OCI-LY1 (cell line): ENCODE measurements around the gene AGAP1.

Experiments
- H2AFZ ChIP-seq: fragments of 200-600 bp; sonication (generic), shearing (Covaris generic); 2 replicates; pipeline ENCODE4 v1.6.0; 2014; ENCODE audit warnings: antibody characterized with exemption, mild to moderate bottlenecking, low read length
- H3F3A ChIP-seq: fragments of 200-600 bp; sonication (generic), shearing (Covaris generic); 2 replicates; pipeline ENCODE4 v1.6.0; 2014; ENCODE audit warnings: mild to moderate bottlenecking, antibody characterized with exemption, low read length, moderate library complexity; ENCODE audit not compliant: insufficient read depth
- H3K27ac ChIP-seq: fragments of 200-600 bp; sonication (generic); 2 replicates; pipeline ENCODE4 v1.5.1; 2014; ENCODE audit warnings: low read length, mixed run types, mild to moderate bottlenecking, low read depth; ENCODE audit not compliant: poor library complexity, severe bottlenecking
- H3K27me3 ChIP-seq: fragments of 200-600 bp; sonication (generic); 2 replicates; pipeline ENCODE4 v1.6.0; 2014; ENCODE audit warnings: antibody characterized with exemption, mild to moderate bottlenecking, low read length, moderate library complexity; ENCODE audit not compliant: insufficient read depth
- H3K36me3 ChIP-seq: fragments of 200-600 bp; sonication (generic); 2 replicates; pipeline ENCODE4 v1.6.1; 2014; ENCODE audit warnings: mild to moderate bottlenecking, antibody characterized with exemption, low read length, moderate library complexity, mixed read lengths; ENCODE audit not compliant: insufficient read depth
- H3K4me1 ChIP-seq: fragments of 200-600 bp; sonication (generic); 2 replicates; pipeline ENCODE4 v1.5.1; 2014; ENCODE audit warnings: mild to moderate bottlenecking, low read length, moderate library complexity; ENCODE audit not compliant: insufficient read depth, severe bottlenecking
- H3K4me2 ChIP-seq: fragments of 200-600 bp; sonication (generic), shearing (Covaris generic); 2 replicates; pipeline ENCODE4 v1.6.1; 2014; ENCODE audit warnings: low read length
- H3K4me3 ChIP-seq: fragments of 200-600 bp; sonication (generic); 2 replicates; pipeline ENCODE4 v1.5.1; 2014; ENCODE audit warnings: low read length, low read depth, mild to moderate bottlenecking, mixed read lengths; ENCODE audit not compliant: poor library complexity, severe bottlenecking
- H3K79me2 ChIP-seq: fragments of 200-600 bp; shearing (Covaris generic); 2 replicates; pipeline ENCODE4 v1.6.1; 2016; ENCODE audit warnings: mixed run types, low read length, mixed read lengths; ENCODE audit not compliant: insufficient read depth
- H3K9ac ChIP-seq: fragments of 200-600 bp; sonication (generic), shearing (Covaris generic); 2 replicates; pipeline ENCODE4 v1.6.1; 2014; ENCODE audit warnings: mild to moderate bottlenecking, low read length, mixed read lengths
- H3K9me2 ChIP-seq: fragments of 200-600 bp; sonication (generic), shearing (Covaris generic); 2 replicates; pipeline ENCODE4 v1.6.1; 2014; ENCODE audit warnings: low read depth, mild to moderate bottlenecking, low read length, mixed read lengths
- H3K9me3 ChIP-seq: fragments of 200-600 bp; shearing (Covaris generic); 2 replicates; pipeline ENCODE4 v1.6.1; 2014; ENCODE audit warnings: low read length, mixed read lengths
- H4K20me1 ChIP-seq: fragments of 200-600 bp; sonication (generic), shearing (Covaris generic); 2 replicates; pipeline ENCODE4 v1.6.0; 2016; ENCODE audit warnings: mild to moderate bottlenecking, low read length; ENCODE audit not compliant: insufficient read depth
- CTCF ChIP-seq: fragments of 200-600 bp; sonication (generic), shearing (Covaris generic); IDR thresholded peaks from 2 replicates; pipeline ENCODE4 v1.5.1; 2017; ENCODE audit warnings: mild to moderate bottlenecking, antibody characterized with exemption, low read length, moderate library complexity, mixed read lengths
- EZH2 ChIP-seq: fragments of 200-600 bp; sonication (generic), shearing (Covaris generic); IDR thresholded peaks from 2 replicates; pipeline ENCODE4 v1.8.0; 2017; ENCODE audit warnings: borderline replicate concordance, mixed run types, mild to moderate bottlenecking, antibody characterized with exemption, low read length, moderate library complexity, mixed read lengths

The AGAP1 gene

GRCh38 chr2:235977445-235977844 is 483.6 kb downstream of the AGAP1 start:
- H3K27me3 ChIP-seq: peaks cover 16% of the 10 kb centered on the region
- no peaks in the 10 kb centered on the region for H3K9me3 ChIP-seq
- no peak overlapping the region for H3K4me3 ChIP-seq
- H3K4me2 ChIP-seq: no peak overlapping the region
- TF ChIP-seq CTCF: no peak
- no peak for TF ChIP-seq EZH2
- H4K20me1 ChIP-seq: no peaks in the 10 kb centered on the region
- no peaks in the 10 kb centered on the region for H3K4me1 ChIP-seq
- H3F3A ChIP-seq: no peaks in the 10 kb centered on the region
- H3K79me2 ChIP-seq: no peaks in the 10 kb centered on the region
- no peaks in the 10 kb centered on the region for H3K36me3 ChIP-seq
- no peak overlapping the region for H2AFZ ChIP-seq
- H3K27ac ChIP-seq: no peak overlapping the region
- no peak overlapping the region for H3K9ac ChIP-seq
- H3K9me2 ChIP-seq: no peaks in the 10 kb centered on the region

DNA sequence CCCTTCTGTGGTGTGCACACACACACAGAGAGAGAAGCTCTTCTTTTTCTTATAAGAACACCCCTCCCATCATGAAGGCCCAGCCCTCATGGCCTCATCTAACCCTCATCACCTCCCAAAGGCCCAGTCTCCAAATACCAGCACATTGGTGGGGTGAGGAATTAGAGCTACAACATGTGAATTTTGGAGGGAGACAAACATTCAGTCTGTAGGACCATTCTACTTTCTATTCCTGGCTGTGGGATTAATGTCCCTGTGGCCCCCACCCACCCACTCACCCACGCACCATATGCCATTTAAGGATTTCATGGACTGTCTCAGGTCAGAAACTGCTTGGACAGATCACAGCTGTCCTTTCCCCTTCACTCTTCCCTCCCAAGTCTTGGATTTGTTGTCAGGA is 484.2 kb downstream of the AGAP1 start:
- H3K4me2 ChIP-seq: no peak overlapping the region
- H3K4me3 ChIP-seq: no peak overlapping the region
- peaks cover 15% of the 10 kb centered on the region for H3K27me3 ChIP-seq
- no peak overlapping the region for H3K9ac ChIP-seq
- no peaks in the 10 kb centered on the region for H3K9me2 ChIP-seq
- H3K79me2 ChIP-seq: no peaks in the 10 kb centered on the region
- H2AFZ ChIP-seq: no peak overlapping the region
- no peaks in the 10 kb centered on the region for H3K9me3 ChIP-seq
- no peaks in the 10 kb centered on the region for H3K36me3 ChIP-seq
- H3K4me1 ChIP-seq: no peaks in the 10 kb centered on the region
- H3F3A ChIP-seq: no peaks in the 10 kb centered on the region
- no peak for TF ChIP-seq EZH2
- TF ChIP-seq CTCF: no peak
- no peak overlapping the region for H3K27ac ChIP-seq
- H4K20me1 ChIP-seq: no peaks in the 10 kb centered on the region

- H4K20me1 ChIP-seq: no peaks in the 10 kb centered on the region
Observed at GRCh38 chr2:235979037-235979436, 485.2 kb downstream of the AGAP1 start.

More at GRCh38 chr2:235979037-235979436, 485.2 kb downstream of the AGAP1 start:
- H3F3A ChIP-seq: no peaks in the 10 kb centered on the region
- H3K27me3 ChIP-seq: peaks cover 9% of the 10 kb centered on the region
- H3K9me3 ChIP-seq: no peaks in the 10 kb centered on the region
- no peaks in the 10 kb centered on the region for H3K79me2 ChIP-seq
- H3K4me1 ChIP-seq: no peaks in the 10 kb centered on the region
- H3K4me3 ChIP-seq: no peak overlapping the region
- H2AFZ ChIP-seq: no peak overlapping the region
- no peak overlapping the region for H3K27ac ChIP-seq
- H3K9me2 ChIP-seq: no peaks in the 10 kb centered on the region
- TF ChIP-seq EZH2 (no peak), CTCF (no peak)
- H3K9ac ChIP-seq: no peak overlapping the region
- no peaks in the 10 kb centered on the region for H3K36me3 ChIP-seq
- H3K4me2 ChIP-seq: no peak overlapping the region
